Adrenal gland (tissue), 12 donors: Measurements from ENCODE around the gene NFKBIE. TPM values are rescaled to one million over a fixed set of nuclear protein-coding genes. Genes with fewer than 3 reads are reported as not detected.

ENCODE experiments used
- DNase-seq, 7 donors: peaks; one replicate each; pipeline ENCODE4 v3.0.0-alpha.2; 2019 to 2020
- H3K27ac ChIP-seq, 5 donors: fragments of 200-600 bp; sonication (generic) in 4 of 5; 1 replicate in 3 of 5; 2 replicates in 2 of 5; pipeline versions ENCODE4 v1.5.1 to v1.8.0; 2016 to 2020; ENCODE audit warnings: mild to moderate bottlenecking in 1 of 5
- H3K27me3 ChIP-seq: fragments of 200-600 bp; 2 replicates; pipeline ENCODE4 v1.8.0; 2021
- H3K36me3 ChIP-seq, 2 donors: fragments of 200-600 bp; replicated peaks in 1 of 2; 1 replicate in 1 of 2; 2 replicates in 1 of 2; pipeline versions ENCODE4 v1.5.1 to v1.8.0; 2018 to 2022
- H3K4me1 ChIP-seq, 2 donors: fragments of 200-600 bp; replicated peaks in 1 of 2; 1 replicate in 1 of 2; 2 replicates in 1 of 2; pipeline versions ENCODE4 v1.5.1 to v1.8.0; 2018 to 2021
- H3K4me3 ChIP-seq, 4 donors: fragments of 200-600 bp; sonication (generic) in 3 of 4; one replicate each; pipeline ENCODE4 v1.5.1; 2016 to 2018
- H3K9me3 ChIP-seq, 3 donors: fragments of 200-600 bp; sonication (generic) in 1 of 3; replicated peaks in 1 of 3; 1 replicate in 2 of 3; 2 replicates in 1 of 3; pipeline versions ENCODE4 v1.5.1 to v1.8.0; 2016 to 2021
- CTCF ChIP-seq, 6 experiments: fragments of 450-650 bp in 4 of 6; fragments of 200-600 bp in 2 of 6; sonication (generic) in 1 of 6; IDR thresholded peaks; 1 replicate in 5 of 6; 2 replicates in 1 of 6; pipeline versions ENCODE4 v1.5.1 to v1.8.0; 2016 to 2021; ENCODE audit warnings: antibody characterized with exemption in 6 of 6, mild to moderate bottlenecking in 2 of 6, moderate library complexity in 1 of 6
- POLR2A ChIP-seq, 2 donors: fragments of 450-650 bp; IDR thresholded peaks; one replicate each; pipeline ENCODE4 v1.6.1; 2017; ENCODE audit warnings: antibody characterized with exemption in 2 of 2, mild to moderate bottlenecking in 2 of 2, moderate library complexity in 1 of 2
- WGBS, 4 donors: extraction: QIAGEN DNeasy Blood & Tissue Kit in 2 of 4; methylation state at CpG; one replicate each; pipeline versions ENCODE4 v1.1.5 to v1.1.7; 2013 to 2017; 5-methylcytosine and 5-hydroxymethylcytosine counted together
- intact Hi-C, 2 donors: fragments of 100-400 bp; cut with DNase I; formaldehyde crosslinking; loops; one replicate each; pipeline versions ENCODE4 v1.14.1 to v1.15.0; 2022 to 2023
- polyA plus RNA-seq, 3 donors: library from polyadenylated mRNA; stranded (reverse); fragments of 200-250 nt in 2 of 3; fragments of 350-450 nt in 1 of 3; fragmentation: Illumina TruSeq in 1 of 3; extraction: RNeasy Lipid Tissue Mini Kit (QIAGEN cat#74804) in 1 of 3; gene quantifications; one replicate each; pipeline ENCODE4 v1.2.3, GENCODE V29; 2013 to 2014
- total RNA-seq, 9 donors: library from RNA; depleted of rRNA in 4 of 9; stranded (reverse); fragments of >200 nt in 4 of 9; fragments of 120-200 nt in 1 of 9; fragmentation: NEBNext Ultra II Directional in 1 of 9; extraction: Animal tissue kit (Norgen Biotek cat#: 25700) in 1 of 9; gene quantifications; one replicate each; pipeline versions ENCODE4 v1.1.0 to v1.2.4, GENCODE V29; 2013 to 2023
- donor health status: healthy with polysubstance abuse.
- donor health status: Bipolar disorder and iron deficiency.
- donor health status: DM: yes; HTN: yes; CAD: no.
- donor health status: DM: no; HTN: no; CAD: no.
- donor health status: DM: no; HTN: no; CAD: no.
- donor health status: DM: yes; HTN: yes; CAD: no.

Gene NFKBIE
- total and polyA plus RNA-seq, 12 donors = 4.8 to 31.2 (median 10.4) TPM

DNA sequence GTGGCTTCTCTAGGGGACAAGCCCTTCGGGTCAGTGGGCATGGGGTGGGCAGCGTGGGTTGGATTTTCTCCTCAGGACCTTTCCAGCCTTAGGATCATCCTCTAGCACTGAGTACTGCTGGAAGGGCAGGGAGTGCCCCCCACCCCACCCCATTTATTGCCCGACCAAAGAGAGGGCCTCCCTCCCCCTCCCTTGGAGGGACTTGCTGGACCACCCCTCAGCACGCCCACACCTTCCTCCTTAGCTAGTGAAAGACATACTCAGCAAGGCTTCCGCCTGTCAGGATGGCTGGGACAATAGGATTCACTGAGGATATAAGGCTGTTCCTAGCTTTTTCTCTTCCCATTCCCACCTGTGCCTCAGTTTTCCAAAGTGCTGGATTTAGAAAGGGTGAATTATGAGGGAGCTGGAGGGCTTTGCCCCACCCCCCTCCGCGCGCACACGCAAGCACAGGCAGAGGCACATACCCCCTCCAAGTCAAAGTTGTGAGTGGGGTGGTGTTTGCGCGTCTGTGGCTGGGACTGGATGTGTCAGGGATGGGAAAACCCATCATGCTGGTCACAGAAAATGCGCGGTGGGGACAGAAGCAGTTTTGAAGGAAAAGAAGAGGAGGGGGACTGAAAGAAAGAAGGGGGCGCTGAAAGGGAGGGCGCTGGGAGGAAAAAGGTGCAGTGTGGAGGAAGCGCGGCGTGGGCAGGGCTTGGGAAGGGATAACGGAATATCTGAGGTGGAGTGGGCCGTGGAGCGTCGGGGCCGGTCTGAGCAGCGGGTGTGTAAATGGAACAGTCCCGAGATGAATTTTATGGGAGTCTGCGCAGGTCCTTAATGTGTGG lies 42.6 kb downstream of the NFKBIE start:
- Histone ChIP-seq H3K27me3 (no peaks in the 10 kb centered on the region), H3K27ac (peak overlapping the region in 3 of 5 donors; percentile 89 to 91 (median 90)), H3K4me3 (peak overlapping the region in 2 of 4 donors; percentile 50 to 76), H3K4me1 (peaks cover 64 to 92% of the 10 kb centered on the region in 2 donors), H3K36me3 (no peaks in the 10 kb centered on the region), H3K9me3 (no peaks in the 10 kb centered on the region)
- intact Hi-C loops = no loop called here
- TF ChIP-seq CTCF (IDR thresholded peaks at IDR 0.05) = no peak
- TF ChIP-seq POLR2A (IDR thresholded peaks at IDR 0.05) = no peak
- no peak for DNase-seq
- 34 to 47% (median 42%) methylated on average over 24 to 26 of the region's 26 CpGs for WGBS, 4 donors

DNA sequence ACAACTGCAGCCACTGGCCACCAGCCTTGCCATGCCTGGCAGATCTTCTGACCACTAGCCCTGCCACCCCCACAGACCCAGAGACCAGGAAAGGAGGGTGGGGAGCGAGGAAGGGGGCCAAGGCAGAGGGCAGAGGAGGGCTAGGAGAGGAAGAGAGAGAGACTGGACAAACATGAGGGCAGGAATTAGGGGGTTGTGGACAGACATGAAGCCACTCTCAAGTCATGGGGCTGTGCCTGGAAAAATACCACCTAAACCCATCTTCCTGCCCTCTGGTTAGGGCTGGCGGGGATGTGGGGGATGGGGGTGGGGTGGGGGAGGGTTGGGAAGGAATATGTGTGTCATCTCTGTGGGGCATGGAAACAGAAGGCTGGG lies 43.4 kb downstream of the NFKBIE start:
- no peaks in the 10 kb centered on the region for H3K27me3 ChIP-seq
- no peak for TF ChIP-seq POLR2A (IDR thresholded peaks at IDR 0.05)
- H3K4me1 ChIP-seq = peaks cover 57 to 90% of the 10 kb centered on the region in 2 donors
- no peaks in the 10 kb centered on the region for H3K9me3 ChIP-seq
- peak overlapping the region in 1 of 4 donors; percentile 10 for H3K4me3 ChIP-seq
- DNase-seq = no peak
- H3K36me3 ChIP-seq = no peaks in the 10 kb centered on the region
- WGBS, 4 donors = 57 to 85% (median 76%) methylated on average over 2 of the region's 2 CpGs
- intact Hi-C loops = no loop called here
- H3K27ac ChIP-seq = peak overlapping the region; percentile 76 to 91 (median 89)

- Histone ChIP-seq H3K4me3 (peak overlapping the region in 1 of 4 donors; percentile 10), H3K4me1 (peaks cover 52 to 85% of the 10 kb centered on the region in 2 donors), H3K36me3 (no peaks in the 10 kb centered on the region), H3K27ac (peak overlapping the region; percentile 76 to 91 (median 89)), H3K27me3 (no peaks in the 10 kb centered on the region), H3K9me3 (no peaks in the 10 kb centered on the region)
- TF ChIP-seq POLR2A (IDR thresholded peaks at IDR 0.05) (peak in 1 of 2 donors; percentile 65), CTCF (IDR thresholded peaks at IDR 0.05) (peak; percentile 65 to 92 (median 88))
- peak; percentile 90 to 98 (median 96) for DNase-seq
- 3 to 21% (median 7%) methylated on average over 3 to 4 of the region's 4 CpGs for WGBS, 4 donors
- intact Hi-C loops = no loop called here
These were observed 43.9 kb downstream of the NFKBIE start for GRCh38 chr6:44221291-44221960.

GRCh38 chr6:44220913-44221290 lies 44.4 kb downstream of the NFKBIE start:
- intact Hi-C loops = no loop called here
- WGBS, 4 donors = 71 to 80% (median 76%) methylated on average over 4 of the region's 4 CpGs
- H3K27ac ChIP-seq = peak overlapping the region; percentile 76 to 91 (median 89)
- no peaks in the 10 kb centered on the region for H3K27me3 ChIP-seq
- no peak overlapping the region for H3K4me3 ChIP-seq
- no peak for DNase-seq
- no peaks in the 10 kb centered on the region for H3K9me3 ChIP-seq
- TF ChIP-seq POLR2A (IDR thresholded peaks at IDR 0.05) (no peak), CTCF (IDR thresholded peaks at IDR 0.05) (no peak)
- peaks cover 46 to 79% of the 10 kb centered on the region in 2 donors for H3K4me1 ChIP-seq
- no peaks in the 10 kb centered on the region for H3K36me3 ChIP-seq
